Measurements from ENCODE around the gene DHX34. TPM values are rescaled to one million over a fixed set of nuclear protein-coding genes. Genes with fewer than 3 reads are reported as not detected.

DHX34 gene
- total RNA-seq, 1 donor from 2014 or later, result 10.2 TPM

GRCh38 chr19:47415953-47416642, 67.0 kb downstream of the DHX34 start:
- DNase-seq (ENCODE audit: low spot score in 2 of 2) (no peak), FAIRE-seq (no peak)

- FAIRE-seq, result no peak
- DNase-seq (ENCODE audit: low spot score in 2 of 2), result no peak
These were observed 67.5 kb downstream of the DHX34 start for GRCh38 chr19:47416643-47416985.

GRCh38 chr19:47417107-47417745, 68.1 kb downstream of the DHX34 start:
- no peak for DNase-seq (ENCODE audit: low spot score in 2 of 2)
- no peak for FAIRE-seq

GRCh38 chr19:47417746-47418691, 68.9 kb downstream of the DHX34 start:
- FAIRE-seq, result no peak
- no peak for DNase-seq (ENCODE audit: low spot score in 2 of 2)

GRCh38 chr19:47418692-47419029, 69.5 kb downstream of the DHX34 start:
- no peak for DNase-seq (ENCODE audit: low spot score in 2 of 2)
- no peak for FAIRE-seq

- no peak for FAIRE-seq
- no peak for DNase-seq (ENCODE audit: low spot score in 2 of 2)
These were observed 70.1 kb downstream of the DHX34 start, which contains the start of gene MEIS3 for GRCh38 chr19:47419030-47419783. Gene MEIS3 (minus strand): TSS chr19:47419527. CDS start chr19:47419081, 446 bp downstream.

- no peak for FAIRE-seq
- no peak for DNase-seq (ENCODE audit: low spot score in 2 of 2)
These were observed 70.7 kb downstream of the DHX34 start for GRCh38 chr19:47419789-47420188.

GRCh38 chr19:47421244-47421786, 72.2 kb downstream of the DHX34 start:
- DNase-seq (ENCODE audit: low spot score in 2 of 2) (no peak), FAIRE-seq (no peak)

GRCh38 chr19:47421844-47422395, 72.8 kb downstream of the DHX34 start:
- FAIRE-seq, result no peak

GRCh38 chr19:47422417-47423163, 73.5 kb downstream of the DHX34 start:
- FAIRE-seq (no peak), DNase-seq (ENCODE audit: low spot score in 2 of 2) (no peak)

More at GRCh38 chr19:47421844-47422395, 72.8 kb downstream of the DHX34 start:
- DNase-seq (ENCODE audit: low spot score in 2 of 2), result no peak

- DNase-seq (ENCODE audit: low spot score in 2 of 2), result no peak
- FAIRE-seq, result no peak
These were observed 74.2 kb downstream of the DHX34 start for GRCh38 chr19:47423203-47423882.

- FAIRE-seq, result no peak
- peak; percentile 68 for DNase-seq (ENCODE audit: low spot score in 2 of 2)
These were observed 78.4 kb downstream of the DHX34 start for GRCh38 chr19:47427241-47428176.

- DNase-seq (ENCODE audit: low spot score in 2 of 2) (peak; percentile 85 to 86), FAIRE-seq (no peak)
These were observed 79.2 kb downstream of the DHX34 start for GRCh38 chr19:47428177-47428894.

GRCh38 chr19:47429140-47429793, 80.2 kb downstream of the DHX34 start:
- FAIRE-seq (no peak), DNase-seq (ENCODE audit: low spot score in 2 of 2) (no peak)

- no peak for DNase-seq (ENCODE audit: low spot score in 2 of 2)
- FAIRE-seq, result no peak
These were observed 81.1 kb downstream of the DHX34 start for GRCh38 chr19:47430041-47430802.

- DNase-seq (ENCODE audit: low spot score in 2 of 2) (no peak), FAIRE-seq (no peak)
These were observed 83.0 kb downstream of the DHX34 start for GRCh38 chr19:47432091-47432490.

Measured in frontal cortex (tissue), 4 donors.